Measurements from ENCODE around the gene MTHFSD. TPM values are rescaled to one million over a fixed set of nuclear protein-coding genes. Genes with fewer than 3 reads are reported as not detected.

The MTHFSD gene
- total RNA-seq, 1 donor from 2014 or later: 8.1 TPM

GRCh38 chr16:86556576-86556975 is 1.5 kb upstream of the MTHFSD start:
- no peak overlapping the region for H3K27ac Mint-ChIP-seq (ENCODE audit: unreplicated experiment)
- no peak overlapping the region for H3K4me3 Mint-ChIP-seq (ENCODE audit: unreplicated experiment)
- H3K9me3 Mint-ChIP-seq (ENCODE audit: low read depth): no peaks in the 10 kb centered on the region
- no peak for TF ChIP-seq CTCF (IDR thresholded peaks at IDR 0.05)
- no peaks in the 10 kb centered on the region for H3K36me3 Mint-ChIP-seq (ENCODE audit: low read depth)
- peaks cover 18% of the 10 kb centered on the region for H3K4me1 Mint-ChIP-seq (ENCODE audit: low read depth)
- no peak for DNase-seq (ENCODE audit: low spot score)
- H3K27me3 Mint-ChIP-seq (ENCODE audit: low read depth): no peaks in the 10 kb centered on the region

- Mint-ChIP-seq H3K36me3 (ENCODE audit: low read depth) (no peaks in the 10 kb centered on the region), H3K4me1 (ENCODE audit: low read depth) (peaks cover 18% of the 10 kb centered on the region), H3K27me3 (ENCODE audit: low read depth) (no peaks in the 10 kb centered on the region), H3K27ac (ENCODE audit: unreplicated experiment) (peak overlapping the region; percentile 94), H3K9me3 (ENCODE audit: low read depth) (no peaks in the 10 kb centered on the region), H3K4me3 (ENCODE audit: unreplicated experiment) (peak overlapping the region; percentile 84)
- no peak for TF ChIP-seq CTCF (IDR thresholded peaks at IDR 0.05)
- no peak for DNase-seq (ENCODE audit: low spot score)
Measured at GRCh38 chr16:86555704-86556075, 655 bp upstream of the MTHFSD start.

GRCh38 chr16:86554599-86554916 is 477 bp downstream of the MTHFSD start:
- TF ChIP-seq CTCF (IDR thresholded peaks at IDR 0.05): no peak
- H3K27ac Mint-ChIP-seq (ENCODE audit: unreplicated experiment): peak overlapping the region; percentile 94
- H3K4me3 Mint-ChIP-seq (ENCODE audit: unreplicated experiment): peak overlapping the region; percentile 84
- no peaks in the 10 kb centered on the region for H3K36me3 Mint-ChIP-seq (ENCODE audit: low read depth)
- H3K9me3 Mint-ChIP-seq (ENCODE audit: low read depth): no peaks in the 10 kb centered on the region
- H3K27me3 Mint-ChIP-seq (ENCODE audit: low read depth): no peaks in the 10 kb centered on the region
- no peak for DNase-seq (ENCODE audit: low spot score)
- peaks cover 18% of the 10 kb centered on the region for H3K4me1 Mint-ChIP-seq (ENCODE audit: low read depth)

GRCh38 chr16:86553356-86553755 is 1.7 kb downstream of the MTHFSD start:
- Mint-ChIP-seq H3K27ac (ENCODE audit: unreplicated experiment) (no peak overlapping the region), H3K4me1 (ENCODE audit: low read depth) (peaks cover 13% of the 10 kb centered on the region), H3K4me3 (ENCODE audit: unreplicated experiment) (no peak overlapping the region), H3K27me3 (ENCODE audit: low read depth) (no peaks in the 10 kb centered on the region), H3K36me3 (ENCODE audit: low read depth) (no peaks in the 10 kb centered on the region), H3K9me3 (ENCODE audit: low read depth) (no peaks in the 10 kb centered on the region)
- no peak for TF ChIP-seq CTCF (IDR thresholded peaks at IDR 0.05)
- no peak for DNase-seq (ENCODE audit: low spot score)

- Mint-ChIP-seq H3K4me1 (ENCODE audit: low read depth) (peaks cover 18% of the 10 kb centered on the region), H3K4me3 (ENCODE audit: unreplicated experiment) (no peak overlapping the region), H3K36me3 (ENCODE audit: low read depth) (no peaks in the 10 kb centered on the region), H3K9me3 (ENCODE audit: low read depth) (no peaks in the 10 kb centered on the region), H3K27me3 (ENCODE audit: low read depth) (no peaks in the 10 kb centered on the region), H3K27ac (ENCODE audit: unreplicated experiment) (no peak overlapping the region)
- no peak for TF ChIP-seq CTCF (IDR thresholded peaks at IDR 0.05)
- DNase-seq (ENCODE audit: low spot score): no peak
Measured at GRCh38 chr16:86550281-86550680, 4.8 kb downstream of the MTHFSD start.
